ENCODE measurements around the gene ABHD11.

GRCh38 chr7:73706126-73707044, 32.2 kb downstream of the ABHD11 start:
- TF ChIP-seq EZH2 (IDR thresholded peaks at IDR 0.05; ENCODE audit: insufficient read depth, poor library complexity, severe bottlenecking) (no peak), EZH2phosphoT487 (IDR thresholded peaks at IDR 0.05; ENCODE audit: insufficient read depth, low read depth) (no peak)
